Stomach (tissue), 9 donors: Measurements from ENCODE around the gene WDR82. TPM values are rescaled to one million over a fixed set of nuclear protein-coding genes. Genes with fewer than 3 reads are reported as not detected.

Experiments used
- DNase-seq, 2 donors: peaks; one replicate each; pipeline versions ENCODE4 v3.0.0 to v3.0.0-alpha.2; 2013 to 2019
- H3K27ac ChIP-seq, 5 donors: fragments of 200-600 bp in 4 of 5; sonication (generic) in 4 of 5; one replicate each; pipeline ENCODE4 v1.5.1; 2013 to 2019; ENCODE audit warnings: mild to moderate bottlenecking in 1 of 5, moderate library complexity in 1 of 5
- H3K27me3 ChIP-seq, 3 donors: fragments of 200-600 bp; sonication (generic); one replicate each; pipeline ENCODE4 v1.5.1; 2017 to 2019; ENCODE audit warnings: mixed run types in 1 of 3
- H3K36me3 ChIP-seq, 4 donors: fragments of 200-600 bp; sonication (generic); 1 replicate in 3 of 4; 2 replicates in 1 of 4; pipeline ENCODE4 v1.5.1; 2016 to 2019
- H3K4me1 ChIP-seq, 4 donors: fragments of 200-600 bp; sonication (generic); one replicate each; pipeline ENCODE4 v1.5.1; 2016 to 2019
- H3K4me3 ChIP-seq, 4 donors: fragments of 200-600 bp; sonication (generic) in 3 of 4; one replicate each; pipeline ENCODE4 v1.5.1; 2016 to 2019; ENCODE audit warnings: mild to moderate bottlenecking in 1 of 4
- H3K9me3 ChIP-seq, 4 donors: fragments of 200-600 bp; sonication (generic); one replicate each; pipeline ENCODE4 v1.5.1; 2016 to 2019
- EP300 ChIP-seq: sonication (generic); formaldehyde crosslinking; IDR thresholded peaks from one replicate; pipeline ENCODE4 v1.6.1; 2017; ENCODE audit warnings: antibody characterized with exemption
- POLR2A ChIP-seq, 4 donors: fragments of 450-650 bp; IDR thresholded peaks; one replicate each; pipeline ENCODE4 v1.6.1; 2016; ENCODE audit warnings: antibody characterized with exemption in 4 of 4, control low read depth in 2 of 4, mild to moderate bottlenecking in 1 of 4, moderate library complexity in 1 of 4
- POLR2AphosphoS5 ChIP-seq, 3 donors: sonication (generic); formaldehyde crosslinking; IDR thresholded peaks; one replicate each; pipeline ENCODE4 v1.6.1; 2016; ENCODE audit warnings: antibody characterized with exemption in 3 of 3
- WGBS, 5 donors: extraction: QIAGEN DNeasy Blood & Tissue Kit in 3 of 5; methylation state at CpG; one replicate each; pipeline versions ENCODE4 v1.1.5 to v1.1.7; 2013 to 2018; 5-methylcytosine and 5-hydroxymethylcytosine counted together
- intact Hi-C: fragments of 100-400 bp; cut with DNase I; formaldehyde crosslinking; loops from one replicate; pipeline ENCODE4 v1.15.1; 2023; ENCODE audit warnings: low total_unique reads
- polyA plus RNA-seq, 3 donors: library from polyadenylated mRNA; stranded (reverse); fragments of 200-250 nt; gene quantifications; one replicate each; pipeline ENCODE4 v1.2.3, GENCODE V29; 2013
- total RNA-seq, 5 donors: library from RNA; depleted of rRNA; stranded (reverse); fragments of >200 nt; gene quantifications; one replicate each; pipeline versions ENCODE4 v1.1.0 to v1.2.3, GENCODE V29; 2014 to 2016
- TF ChIP-seq, protein P1 (sequence below), 7 experiments: fragments of 450-650 bp in 4 of 7; fragments of 200-600 bp in 3 of 7; sonication (generic) in 3 of 7; IDR thresholded peaks; one replicate each; pipeline ENCODE4 v1.5.1; 2016 to 2019; ENCODE audit warnings: antibody characterized with exemption in 7 of 7, control low read depth in 2 of 7, mild to moderate bottlenecking in 1 of 7
- donor health status: healthy with polysubstance abuse.
- donor health status: Bipolar disorder and iron deficiency.
- donor health status: healthy.

Gene WDR82
- total and polyA plus RNA-seq, 8 donors: 8.2 to 64.8 (median 29.2) TPM

DNA sequence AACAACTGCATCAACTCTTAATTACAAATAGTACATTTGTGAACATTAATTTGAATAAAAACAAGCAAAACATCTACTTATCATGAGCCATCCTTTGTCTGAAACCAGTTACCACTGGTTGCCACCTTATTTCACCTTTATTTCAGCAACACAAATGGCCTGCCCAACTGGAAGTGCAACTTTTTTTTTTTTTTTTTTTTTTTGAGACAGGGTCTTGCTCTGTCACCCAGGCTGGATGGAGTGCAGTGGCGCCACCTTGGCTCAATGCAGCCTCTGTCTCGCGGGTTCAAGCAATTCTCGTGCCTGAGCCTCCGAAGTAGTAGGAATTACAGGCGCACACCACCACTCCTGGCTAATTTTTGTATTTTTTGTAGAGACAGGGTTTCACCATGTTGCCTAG is 13.1 kb downstream of the WDR82 start:
- H3K4me3 ChIP-seq: no peak overlapping the region
- H3K4me1 ChIP-seq: peaks cover 3 to 74% (median 33%) of the 10 kb centered on the region in 4 donors
- DNase-seq: peak in 1 of 2 donors; percentile 57
- H3K9me3 ChIP-seq: no peaks in the 10 kb centered on the region
- intact Hi-C loops: no loop called here
- peaks cover 74 to 100% (median 98%) of the 10 kb centered on the region in 4 donors for H3K36me3 ChIP-seq
- no peaks in the 10 kb centered on the region for H3K27me3 ChIP-seq
- no peak overlapping the region for H3K27ac ChIP-seq
- WGBS, 5 donors: 74 to 91% (median 85%) methylated on average over 6 of the region's 6 CpGs
- TF ChIP-seq EP300 (no peak), POLR2AphosphoS5 (IDR thresholded peaks at IDR 0.05) (no peak), POLR2A (IDR thresholded peaks at IDR 0.05) (no peak)
- TF ChIP-seq, protein P1, sequence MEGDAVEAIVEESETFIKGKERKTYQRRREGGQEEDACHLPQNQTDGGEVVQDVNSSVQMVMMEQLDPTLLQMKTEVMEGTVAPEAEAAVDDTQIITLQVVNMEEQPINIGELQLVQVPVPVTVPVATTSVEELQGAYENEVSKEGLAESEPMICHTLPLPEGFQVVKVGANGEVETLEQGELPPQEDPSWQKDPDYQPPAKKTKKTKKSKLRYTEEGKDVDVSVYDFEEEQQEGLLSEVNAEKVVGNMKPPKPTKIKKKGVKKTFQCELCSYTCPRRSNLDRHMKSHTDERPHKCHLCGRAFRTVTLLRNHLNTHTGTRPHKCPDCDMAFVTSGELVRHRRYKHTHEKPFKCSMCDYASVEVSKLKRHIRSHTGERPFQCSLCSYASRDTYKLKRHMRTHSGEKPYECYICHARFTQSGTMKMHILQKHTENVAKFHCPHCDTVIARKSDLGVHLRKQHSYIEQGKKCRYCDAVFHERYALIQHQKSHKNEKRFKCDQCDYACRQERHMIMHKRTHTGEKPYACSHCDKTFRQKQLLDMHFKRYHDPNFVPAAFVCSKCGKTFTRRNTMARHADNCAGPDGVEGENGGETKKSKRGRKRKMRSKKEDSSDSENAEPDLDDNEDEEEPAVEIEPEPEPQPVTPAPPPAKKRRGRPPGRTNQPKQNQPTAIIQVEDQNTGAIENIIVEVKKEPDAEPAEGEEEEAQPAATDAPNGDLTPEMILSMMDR (IDR thresholded peaks at IDR 0.05): no peak

GRCh38 chr3:52262447-52262846 is 16.0 kb downstream of the WDR82 start:
- Histone ChIP-seq H3K27me3 (no peaks in the 10 kb centered on the region), H3K36me3 (peaks cover 86 to 100% (median 99%) of the 10 kb centered on the region in 4 donors), H3K4me3 (no peak overlapping the region), H3K27ac (no peak overlapping the region), H3K9me3 (no peaks in the 10 kb centered on the region), H3K4me1 (peaks cover 0 to 58% (median 23%) of the 10 kb centered on the region in 4 donors)
- intact Hi-C loops: no loop called here
- no peak for DNase-seq
- TF ChIP-seq POLR2A (IDR thresholded peaks at IDR 0.05): no peak
- no peak for TF ChIP-seq EP300
- no peak for TF ChIP-seq POLR2AphosphoS5 (IDR thresholded peaks at IDR 0.05)
- TF ChIP-seq, protein P1 (IDR thresholded peaks at IDR 0.05): no peak

- no peak for DNase-seq
- no peak overlapping the region for H3K4me3 ChIP-seq
- H3K36me3 ChIP-seq: peaks cover 86 to 100% (median 100%) of the 10 kb centered on the region in 4 donors
- no peaks in the 10 kb centered on the region for H3K9me3 ChIP-seq
- 83 to 90% (median 88%) methylated on average over 4 of the region's 4 CpGs for WGBS, 5 donors
- no peak overlapping the region for H3K27ac ChIP-seq
- intact Hi-C loops: no loop called here
- no peaks in the 10 kb centered on the region for H3K27me3 ChIP-seq
- H3K4me1 ChIP-seq: peaks cover 0 to 44% (median 23%) of the 10 kb centered on the region in 4 donors
- no peak for TF ChIP-seq EP300
- TF ChIP-seq, protein P1 (IDR thresholded peaks at IDR 0.05): no peak
- TF ChIP-seq POLR2AphosphoS5 (IDR thresholded peaks at IDR 0.05): no peak
- TF ChIP-seq POLR2A (IDR thresholded peaks at IDR 0.05): no peak
These were observed 19.0 kb downstream of the WDR82 start for GRCh38 chr3:52259448-52259847.

DNA sequence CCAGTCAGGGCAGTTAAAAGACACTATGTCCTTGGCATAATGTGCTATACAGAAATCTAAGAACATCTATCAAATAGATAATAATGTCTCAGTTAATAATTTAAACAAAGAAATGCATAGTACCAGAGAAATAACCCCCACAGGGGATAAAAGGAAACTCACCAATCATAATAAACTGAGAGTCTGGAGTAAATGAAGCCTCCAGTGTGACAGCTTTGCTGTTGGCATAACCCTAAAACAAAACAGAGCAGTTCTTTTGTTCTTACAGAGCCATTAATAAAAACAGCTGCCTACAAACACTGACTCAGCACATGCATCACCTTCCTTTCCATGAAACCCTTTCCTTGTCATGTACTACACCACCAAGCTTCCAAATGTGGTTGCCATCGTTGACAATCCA is 19.4 kb downstream of the WDR82 start:
- H3K27me3 ChIP-seq: no peaks in the 10 kb centered on the region
- intact Hi-C loops: no loop called here
- no peaks in the 10 kb centered on the region for H3K9me3 ChIP-seq
- peaks cover 86 to 100% (median 100%) of the 10 kb centered on the region in 4 donors for H3K36me3 ChIP-seq
- no peak overlapping the region for H3K27ac ChIP-seq
- no peak for DNase-seq
- TF ChIP-seq EP300 (no peak), POLR2AphosphoS5 (IDR thresholded peaks at IDR 0.05) (no peak), POLR2A (IDR thresholded peaks at IDR 0.05) (no peak)
- TF ChIP-seq, protein P1 (IDR thresholded peaks at IDR 0.05): no peak
- H3K4me3 ChIP-seq: no peak overlapping the region
- peaks cover under 1 to 44% (median 21%) of the 10 kb centered on the region in 4 donors for H3K4me1 ChIP-seq
- WGBS, 5 donors: 60 to 86% (median 76%) methylated on average over 1 of the region's 1 CpG
